Astrocyte of the spinal cord (primary cell): ENCODE data around the gene ZNF200.

Source experiments
- DNase-seq: peaks from one replicate; pipeline ENCODE4 v3.0.0; 2011; ENCODE audit warnings: low read depth, low spot score
- H3K4me3 ChIP-seq: 2 replicates; pipeline ENCODE4 v1.5.1; 2011; ENCODE audit warnings: low read depth, mild to moderate bottlenecking, low read length, moderate library complexity
- CTCF ChIP-seq: IDR thresholded peaks from 2 replicates; pipeline ENCODE4 v1.5.1; 2012; ENCODE audit warnings: low read depth, mild to moderate bottlenecking, low read length, inconsistent platforms
- in situ Hi-C: cut with HindIII; loops from 2 replicates; pipeline ENCODE4 v1.10.0; 2017; ENCODE audit warnings: low sequenced_read_pairs

ZNF200 gene

GRCh38 chr16:3175157-3176093 is 59.5 kb downstream of the ZNF200 start:
- peak; percentile 52 for DNase-seq
- TF ChIP-seq CTCF = no peak
- H3K4me3 ChIP-seq = peak overlapping the region; percentile 32
- in situ Hi-C loops = no loop called here

GRCh38 chr16:3174618-3175148 is 60.3 kb downstream of the ZNF200 start:
- in situ Hi-C loops = no loop called here
- H3K4me3 ChIP-seq = no peak overlapping the region
- no peak for DNase-seq
- TF ChIP-seq CTCF = no peak

GRCh38 chr16:3173892-3174617 is 60.9 kb downstream of the ZNF200 start:
- H3K4me3 ChIP-seq = peak overlapping the region; percentile 17
- in situ Hi-C loops = no loop called here
- TF ChIP-seq CTCF = peak; percentile 57
- DNase-seq = no peak
